Endothelial cell (in vitro differentiated cells): Measurements from ENCODE around the gene CYP24A1. TPM values are rescaled to one million over a fixed set of nuclear protein-coding genes. Genes with fewer than 3 reads are reported as not detected.

ENCODE experiments used
- DNase-seq: peaks from one replicate; pipeline ENCODE4 v3.0.0; 2021; ENCODE audit warnings: low spot score
- H3K27ac Mint-ChIP-seq: one replicate; pipeline ENCODE4 v1.8.0; 2021; ENCODE audit warnings: mixed read lengths, inconsistent platforms; ENCODE audit not compliant: unreplicated experiment
- H3K27me3 Mint-ChIP-seq: one replicate; pipeline ENCODE4 v1.8.0; 2021; ENCODE audit warnings: mild to moderate bottlenecking, moderate library complexity, mixed read lengths, inconsistent platforms; ENCODE audit not compliant: unreplicated experiment
- H3K36me3 Mint-ChIP-seq: one replicate; pipeline ENCODE4 v1.8.0; 2021; ENCODE audit warnings: mild to moderate bottlenecking, low read depth, mixed read lengths, inconsistent platforms; ENCODE audit not compliant: unreplicated experiment
- H3K4me1 Mint-ChIP-seq: one replicate; pipeline ENCODE4 v1.8.0; 2021; ENCODE audit warnings: mild to moderate bottlenecking, mixed read lengths, inconsistent platforms; ENCODE audit not compliant: unreplicated experiment
- H3K4me3 Mint-ChIP-seq: one replicate; pipeline ENCODE4 v1.8.0; 2021; ENCODE audit warnings: mild to moderate bottlenecking, mixed read lengths, inconsistent platforms; ENCODE audit not compliant: unreplicated experiment
- H3K9me3 Mint-ChIP-seq: one replicate; pipeline ENCODE4 v1.8.0; 2021; ENCODE audit warnings: mixed read lengths, inconsistent platforms; ENCODE audit not compliant: unreplicated experiment
- total RNA-seq: library from RNA; stranded (reverse); fragmentation: NEBNext Ultra II Directional; extraction: Animal tissue kit (Norgen Biotek cat#: 25700); gene quantifications from one replicate; pipeline ENCODE4 v1.2.1, GENCODE V29; 2021; ENCODE audit not compliant: unreplicated experiment
- TF ChIP-seq, protein P1 (sequence below): fragments of 200-600 bp; sonication (generic); IDR thresholded peaks from one replicate; pipeline ENCODE4 v1.5.0; 2021; ENCODE audit warnings: antibody characterized with exemption; ENCODE audit not compliant: unreplicated experiment

The CYP24A1 gene
- total RNA-seq, 1 donor from 2014 or later: not detected

- DNase-seq: no peak
- H3K27ac Mint-ChIP-seq: no peak overlapping the region
- no peak overlapping the region for H3K4me3 Mint-ChIP-seq
- TF ChIP-seq, protein P1, sequence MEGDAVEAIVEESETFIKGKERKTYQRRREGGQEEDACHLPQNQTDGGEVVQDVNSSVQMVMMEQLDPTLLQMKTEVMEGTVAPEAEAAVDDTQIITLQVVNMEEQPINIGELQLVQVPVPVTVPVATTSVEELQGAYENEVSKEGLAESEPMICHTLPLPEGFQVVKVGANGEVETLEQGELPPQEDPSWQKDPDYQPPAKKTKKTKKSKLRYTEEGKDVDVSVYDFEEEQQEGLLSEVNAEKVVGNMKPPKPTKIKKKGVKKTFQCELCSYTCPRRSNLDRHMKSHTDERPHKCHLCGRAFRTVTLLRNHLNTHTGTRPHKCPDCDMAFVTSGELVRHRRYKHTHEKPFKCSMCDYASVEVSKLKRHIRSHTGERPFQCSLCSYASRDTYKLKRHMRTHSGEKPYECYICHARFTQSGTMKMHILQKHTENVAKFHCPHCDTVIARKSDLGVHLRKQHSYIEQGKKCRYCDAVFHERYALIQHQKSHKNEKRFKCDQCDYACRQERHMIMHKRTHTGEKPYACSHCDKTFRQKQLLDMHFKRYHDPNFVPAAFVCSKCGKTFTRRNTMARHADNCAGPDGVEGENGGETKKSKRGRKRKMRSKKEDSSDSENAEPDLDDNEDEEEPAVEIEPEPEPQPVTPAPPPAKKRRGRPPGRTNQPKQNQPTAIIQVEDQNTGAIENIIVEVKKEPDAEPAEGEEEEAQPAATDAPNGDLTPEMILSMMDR: no peak
- H3K36me3 Mint-ChIP-seq: no peaks in the 10 kb centered on the region
- no peaks in the 10 kb centered on the region for H3K9me3 Mint-ChIP-seq
- peaks cover 1% of the 10 kb centered on the region for H3K27me3 Mint-ChIP-seq
- H3K4me1 Mint-ChIP-seq: no peaks in the 10 kb centered on the region
Observed at GRCh38 chr20:54197621-54198604, 24.1 kb upstream of the CYP24A1 start.

DNA sequence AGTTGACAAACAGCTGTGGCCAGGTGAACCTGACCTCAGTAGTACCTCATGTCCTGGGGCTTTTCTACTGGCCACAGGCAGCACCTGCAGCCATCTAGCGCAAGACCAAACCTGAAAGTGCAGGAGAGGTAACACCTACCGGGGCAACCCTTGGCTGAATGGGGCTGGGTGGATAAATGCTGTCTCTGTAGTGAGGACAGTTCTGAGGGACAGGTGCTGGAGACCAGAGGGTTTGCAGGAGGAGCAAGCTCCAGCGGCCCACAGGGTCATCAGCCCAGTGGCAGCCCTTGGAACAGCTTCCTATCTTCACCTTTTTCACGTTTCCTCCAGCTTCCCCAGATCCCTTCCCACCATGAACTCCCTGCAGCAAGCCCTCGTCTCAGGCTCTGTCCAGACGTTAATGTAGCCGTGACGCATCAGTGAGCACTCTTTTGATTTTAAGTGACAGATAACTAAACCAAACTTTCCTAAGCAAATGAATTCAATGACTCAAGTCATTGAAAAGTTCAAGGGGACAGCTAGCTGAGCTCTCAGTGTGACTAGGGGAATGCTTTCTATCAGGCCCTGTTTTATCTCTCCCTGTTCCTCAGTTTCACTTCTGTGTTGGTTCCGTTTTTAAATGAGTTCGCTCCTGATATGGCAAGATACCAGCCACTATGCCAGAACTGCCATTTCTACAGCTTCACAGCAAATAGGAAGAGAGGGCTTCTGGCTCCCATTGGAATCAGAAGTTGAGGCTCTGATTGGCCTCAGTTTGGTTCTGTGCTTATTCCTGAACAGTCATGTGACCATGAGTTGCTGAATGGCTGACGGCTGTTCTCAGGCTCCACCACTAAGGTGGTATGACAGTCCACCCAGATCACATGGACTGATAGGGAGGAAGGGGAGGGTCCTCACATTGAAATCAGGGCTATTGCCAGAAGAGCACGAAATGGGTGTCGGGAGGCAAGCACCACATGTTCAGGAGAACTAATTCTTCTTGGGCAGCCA, 22.0 kb upstream of the CYP24A1 start:
- H3K27me3 Mint-ChIP-seq: no peaks in the 10 kb centered on the region
- no peaks in the 10 kb centered on the region for H3K9me3 Mint-ChIP-seq
- no peak for DNase-seq
- H3K36me3 Mint-ChIP-seq: no peaks in the 10 kb centered on the region
- no peak overlapping the region for H3K4me3 Mint-ChIP-seq
- TF ChIP-seq, protein P1: no peak
- H3K4me1 Mint-ChIP-seq: no peaks in the 10 kb centered on the region
- no peak overlapping the region for H3K27ac Mint-ChIP-seq

- H3K4me1 Mint-ChIP-seq: no peaks in the 10 kb centered on the region
- H3K27me3 Mint-ChIP-seq: no peaks in the 10 kb centered on the region
Observed at GRCh38 chr20:54194724-54195438, 21.1 kb upstream of the CYP24A1 start.

DNA sequence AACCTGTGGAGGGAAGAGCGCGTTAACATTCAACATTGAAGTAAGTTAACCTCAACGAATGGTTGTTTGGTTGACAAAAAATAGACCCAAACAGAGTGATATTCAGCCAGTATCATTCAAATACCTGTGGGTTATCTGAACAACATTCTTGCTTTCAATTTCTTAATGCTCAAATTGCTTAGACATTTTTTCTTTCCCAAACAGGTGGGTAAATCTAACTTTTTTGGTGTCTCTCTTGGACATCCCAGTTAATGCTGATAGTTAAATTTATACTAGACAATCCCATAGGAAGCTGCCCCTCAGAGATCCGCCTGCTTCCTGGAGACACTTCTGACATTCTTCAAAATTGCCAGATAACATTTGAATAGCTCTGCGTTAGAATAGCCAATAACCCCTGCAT, 20.0 kb upstream of the CYP24A1 start:
- TF ChIP-seq, protein P1: no peak
- Mint-ChIP-seq H3K4me3 (no peak overlapping the region), H3K27ac (no peak overlapping the region), H3K4me1 (no peaks in the 10 kb centered on the region), H3K27me3 (no peaks in the 10 kb centered on the region), H3K36me3 (no peaks in the 10 kb centered on the region), H3K9me3 (no peaks in the 10 kb centered on the region)
- DNase-seq: no peak

More at GRCh38 chr20:54194724-54195438, 21.1 kb upstream of the CYP24A1 start:
- H3K9me3 Mint-ChIP-seq: no peaks in the 10 kb centered on the region
- no peak for DNase-seq
- H3K4me3 Mint-ChIP-seq: no peak overlapping the region
- H3K36me3 Mint-ChIP-seq: no peaks in the 10 kb centered on the region
- TF ChIP-seq, protein P1: peak; percentile 44
- no peak overlapping the region for H3K27ac Mint-ChIP-seq
